Lung (tissue), 12 donors: Measurements from ENCODE around the gene MED12L. TPM values are rescaled to one million over a fixed set of nuclear protein-coding genes. Genes with fewer than 3 reads are reported as not detected.

Experiments
- ATAC-seq: fragments of 200-7000 bp; cut with Tn5 transposase; one replicate; pipeline ENCODE4 v1.9.1; 2020; ENCODE audit warnings: moderate number of reproducible peaks; ENCODE audit not compliant: insufficient read depth, low FRiP score
- DNase-seq, 3 donors: peaks; one replicate each; pipeline ENCODE4 v3.0.0-alpha.2; 2013 to 2017
- H3K27ac ChIP-seq, 2 donors: one replicate each; pipeline ENCODE4 v1.5.1; 2013; ENCODE audit warnings: mild to moderate bottlenecking in 2 of 2, moderate library complexity in 2 of 2, control low read depth in 1 of 2, inconsistent platforms in 1 of 2, low read depth in 1 of 2, low read length in 1 of 2
- H3K27me3 ChIP-seq, 3 donors: one replicate each; pipeline ENCODE4 v1.5.1; 2013; ENCODE audit warnings: low read length in 2 of 3; ENCODE audit not compliant: control insufficient read depth in 3 of 3, insufficient read depth in 3 of 3
- H3K36me3 ChIP-seq, 4 donors: one replicate each; pipeline ENCODE4 v1.5.1; 2013; ENCODE audit warnings: low read length in 4 of 4, mild to moderate bottlenecking in 1 of 4, moderate library complexity in 1 of 4; ENCODE audit not compliant: control insufficient read depth in 4 of 4, insufficient read depth in 4 of 4
- H3K4me1 ChIP-seq, 5 donors: one replicate each; pipeline ENCODE4 v1.5.1; 2013; ENCODE audit warnings: low read length in 5 of 5, mild to moderate bottlenecking in 2 of 5, moderate library complexity in 1 of 5; ENCODE audit not compliant: control insufficient read depth in 5 of 5, insufficient read depth in 5 of 5
- H3K4me3 ChIP-seq: one replicate; pipeline ENCODE4 v1.5.1; 2013; ENCODE audit warnings: mild to moderate bottlenecking, control low read depth, moderate library complexity
- H3K9ac ChIP-seq, 2 donors: one replicate each; pipeline ENCODE4 v1.5.1; 2013; ENCODE audit warnings: low read length in 2 of 2, control low read depth in 1 of 2; ENCODE audit not compliant: insufficient read depth in 1 of 2
- H3K9me3 ChIP-seq, 4 donors: one replicate each; pipeline ENCODE4 v1.5.1; 2013; ENCODE audit warnings: low read length in 3 of 4, mild to moderate bottlenecking in 1 of 4, moderate library complexity in 1 of 4; ENCODE audit not compliant: control insufficient read depth in 4 of 4, insufficient read depth in 3 of 4
- CTCF ChIP-seq: IDR thresholded peaks from 2 replicates; pipeline ENCODE4 v1.5.1; 2012; ENCODE audit warnings: mild to moderate bottlenecking; ENCODE audit errors: control extremely low read depth, extremely low read depth
- whole genome bisulfite sequencing, 2 donors: extraction: QIAGEN DNeasy Blood & Tissue Kit; methylation state at CpG; one replicate each; pipeline ENCODE4 v1.1.7; 2013; 5-methylcytosine and 5-hydroxymethylcytosine counted together
- polyA plus RNA-seq, 2 donors: library from polyadenylated mRNA; stranded (reverse); fragments of 200-250 nt; gene quantifications; one replicate each; pipeline ENCODE4 v1.2.1, GENCODE V29; 2013
- total RNA-seq, 2 donors: library from RNA; depleted of rRNA in 1 of 2; stranded (reverse); fragments of >200 nt in 1 of 2; gene quantifications; one replicate each; pipeline ENCODE4 v1.2.1, GENCODE V29; 2014 to 2021
- donor health status: control.
- donor health status: control.
- donor health status: Bipolar disorder and iron deficiency.
- donor health status: healthy.
- donor health status: DM: yes; HTN: yes; CAD: no.

The MED12L gene
- total and polyA plus RNA-seq, 4 donors = 0.02 to 0.82 (median 0.30) TPM

- DNase-seq (no peak), ATAC-seq (no peak)
- Histone ChIP-seq H3K9me3 (no peaks in the 10 kb centered on the region), H3K4me1 (peaks cover 0 to 18% (median 0%) of the 10 kb centered on the region in 5 donors), H3K27ac (no peak overlapping the region), H3K36me3 (no peaks in the 10 kb centered on the region), H3K9ac (no peak overlapping the region), H3K4me3 (no peak overlapping the region), H3K27me3 (no peaks in the 10 kb centered on the region)
- TF ChIP-seq CTCF = no peak
These were observed 38.4 kb downstream of the MED12L start for GRCh38 chr3:151123827-151124226.

GRCh38 chr3:151124476-151124875, 39.0 kb downstream of the MED12L start:
- TF ChIP-seq CTCF = no peak
- Histone ChIP-seq H3K27me3 (no peaks in the 10 kb centered on the region), H3K4me3 (no peak overlapping the region), H3K4me1 (peaks cover 0 to 18% (median 0%) of the 10 kb centered on the region in 5 donors), H3K27ac (no peak overlapping the region), H3K36me3 (no peaks in the 10 kb centered on the region), H3K9me3 (no peaks in the 10 kb centered on the region), H3K9ac (no peak overlapping the region)
- ATAC-seq (no peak), DNase-seq (no peak)
- 89 to 93% methylated on average over 4 of the region's 4 CpGs for WGBS, 2 donors

- peak; percentile 66 for ATAC-seq
- peaks cover 0 to 2% (median 2%) of the 10 kb centered on the region in 3 donors for H3K27me3 ChIP-seq
- DNase-seq = no peak
- 66 to 71% methylated on average over 8 of the region's 8 CpGs for WGBS, 2 donors
- H3K27ac ChIP-seq = no peak overlapping the region
- H3K9ac ChIP-seq = no peak overlapping the region
- no peak for TF ChIP-seq CTCF
- H3K36me3 ChIP-seq = no peaks in the 10 kb centered on the region
- H3K4me3 ChIP-seq = no peak overlapping the region
- no peaks in the 10 kb centered on the region for H3K9me3 ChIP-seq
- H3K4me1 ChIP-seq = no peaks in the 10 kb centered on the region
These were observed 45.0 kb downstream of the MED12L start for GRCh38 chr3:151130428-151130827.

GRCh38 chr3:151133175-151133574, 47.7 kb downstream of the MED12L start:
- no peak overlapping the region for H3K9ac ChIP-seq
- no peaks in the 10 kb centered on the region for H3K9me3 ChIP-seq
- H3K36me3 ChIP-seq = no peaks in the 10 kb centered on the region
- no peak for TF ChIP-seq CTCF
- DNase-seq (no peak), ATAC-seq (no peak)
- no peak overlapping the region for H3K4me3 ChIP-seq
- peaks cover 0 to 2% (median 2%) of the 10 kb centered on the region in 3 donors for H3K27me3 ChIP-seq
- H3K27ac ChIP-seq = no peak overlapping the region
- WGBS, 2 donors = 42 to 45% methylated on average over 3 of the region's 3 CpGs
- H3K4me1 ChIP-seq = no peaks in the 10 kb centered on the region
